Spinal cord (tissue), 10 donors: ENCODE data around the gene B3GNT9. TPM values are rescaled to one million over a fixed set of nuclear protein-coding genes. Genes with fewer than 3 reads are reported as not detected.
A peak's percentile ranks its signal among the peaks of the same experiment; 100 is the strongest.

Source experiments
- DNase-seq, 6 donors: peaks; one replicate each; pipeline versions ENCODE4 v3.0.0 to v3.0.0-alpha.2; 2013 to 2015; ENCODE audit warnings: low spot score in 6 of 6, low read depth in 4 of 6
- H3K27ac ChIP-seq: one replicate; pipeline ENCODE4 v1.5.1; 2013; ENCODE audit warnings: low read depth, low read length, control low read depth
- H3K27me3 ChIP-seq: one replicate; pipeline ENCODE4 v1.6.1; 2013; ENCODE audit warnings: low read length; ENCODE audit not compliant: control insufficient read depth, insufficient read depth
- H3K36me3 ChIP-seq: one replicate; pipeline ENCODE4 v1.6.1; 2013; ENCODE audit warnings: low read length; ENCODE audit not compliant: control insufficient read depth, insufficient read depth
- H3K4me1 ChIP-seq: one replicate; pipeline ENCODE4 v1.6.1; 2013; ENCODE audit warnings: low read length; ENCODE audit not compliant: control insufficient read depth, insufficient read depth
- H3K4me3 ChIP-seq: one replicate; pipeline ENCODE4 v1.5.1; 2013; ENCODE audit warnings: low read depth, low read length, control low read depth
- H3K9me3 ChIP-seq: one replicate; pipeline ENCODE4 v1.6.1; 2013; ENCODE audit warnings: low read length; ENCODE audit not compliant: control insufficient read depth, insufficient read depth
- WGBS: methylation state at CpG from one replicate; pipeline ENCODE4 v1.1.5; 2013; ENCODE audit warnings: missing lambda C conversion rate; ENCODE audit not compliant: insufficient coverage; 5-methylcytosine and 5-hydroxymethylcytosine counted together
- polyA plus RNA-seq, 2 donors: library from polyadenylated mRNA; unstranded; fragments of 120-200 nt; gene quantifications; one replicate each; pipeline ENCODE4 v1.2.1, GENCODE V29; 2013; ENCODE audit not compliant: insufficient read length in 2 of 2
- total RNA-seq, 2 donors: library from RNA; depleted of rRNA in 1 of 2; stranded (reverse); fragments of 120-200 nt in 1 of 2; fragments of >200 nt in 1 of 2; gene quantifications; one replicate each; pipeline versions ENCODE4 v1.2.3 to v1.2.4, GENCODE V29; 2013 to 2014
- donor health status: healthy.

The B3GNT9 gene
- total and polyA plus RNA-seq, 4 donors = 6.2 to 34.9 (median 11.0) TPM

DNA sequence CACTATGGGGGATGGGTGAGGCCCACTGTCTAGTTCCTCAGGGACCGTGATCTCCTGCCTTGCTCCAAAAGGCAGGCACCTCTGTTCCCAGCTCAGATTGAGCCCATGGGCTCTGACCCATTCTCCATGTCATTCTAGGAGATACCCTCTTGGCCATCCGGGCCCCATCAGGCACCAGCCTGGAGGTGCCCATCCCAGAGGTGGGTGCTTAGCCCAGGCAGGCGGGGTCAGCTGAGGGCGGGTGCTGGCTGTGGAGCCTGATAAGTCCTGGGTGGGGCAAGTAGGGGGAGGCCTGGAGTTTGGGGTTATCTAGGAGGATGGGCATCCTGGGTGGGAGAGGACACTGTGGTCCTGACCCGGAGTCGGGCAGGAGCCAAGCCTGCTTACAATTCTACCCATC lies 43.5 kb upstream of the B3GNT9 start:
- 90% methylated on average over 2 of the region's 6 CpGs for WGBS
- Histone ChIP-seq H3K27me3 (no peaks in the 10 kb centered on the region), H3K4me1 (peaks cover 30% of the 10 kb centered on the region), H3K27ac (no peak overlapping the region), H3K9me3 (no peaks in the 10 kb centered on the region), H3K36me3 (peaks cover 61% of the 10 kb centered on the region), H3K4me3 (no peak overlapping the region)
- DNase-seq = no peak

DNA sequence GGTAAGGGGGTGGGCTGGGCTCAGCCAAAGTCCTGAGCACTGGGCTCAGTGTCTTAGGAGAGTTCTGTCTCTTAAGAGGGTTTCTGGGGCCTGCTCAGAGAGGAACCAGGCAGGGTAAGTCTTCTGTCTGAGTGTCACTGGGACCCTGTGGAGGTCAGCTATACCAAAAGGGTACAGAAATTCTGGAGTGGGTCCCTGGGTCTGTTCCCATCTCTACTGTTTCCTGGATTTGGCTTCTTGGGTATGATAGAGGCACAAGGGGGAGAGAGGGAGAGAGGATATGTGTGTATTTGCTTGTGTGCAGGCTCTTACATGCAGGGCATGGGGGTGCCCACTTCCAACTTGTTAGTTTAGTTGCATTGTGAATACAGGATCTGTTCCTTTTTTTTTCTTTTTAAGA lies 42.7 kb upstream of the B3GNT9 start:
- Histone ChIP-seq H3K4me1 (peaks cover 29% of the 10 kb centered on the region), H3K36me3 (peaks cover 61% of the 10 kb centered on the region), H3K27ac (no peak overlapping the region), H3K4me3 (no peak overlapping the region), H3K9me3 (no peaks in the 10 kb centered on the region), H3K27me3 (no peaks in the 10 kb centered on the region)
- DNase-seq = no peak

- no peak for DNase-seq
- Histone ChIP-seq H3K9me3 (no peaks in the 10 kb centered on the region), H3K27me3 (no peaks in the 10 kb centered on the region), H3K4me1 (peaks cover 24% of the 10 kb centered on the region), H3K4me3 (peak overlapping the region; percentile 91), H3K27ac (no peak overlapping the region), H3K36me3 (peaks cover 56% of the 10 kb centered on the region)
- 44% methylated on average over 15 of the region's 17 CpGs for WGBS
Measured at GRCh38 chr16:67192781-67193361, 42.1 kb upstream of the B3GNT9 start.

GRCh38 chr16:67191995-67192681 lies 41.3 kb upstream of the B3GNT9 start, which contains the start of gene E2F4:
E2F4 (plus strand) TSS chr16:67192155; CDS start chr16:67192228, 73 bp downstream.
- under 1% methylated on average over 54 of the region's 54 CpGs for WGBS
- Histone ChIP-seq H3K27me3 (no peaks in the 10 kb centered on the region), H3K4me1 (peaks cover 28% of the 10 kb centered on the region), H3K36me3 (peaks cover 52% of the 10 kb centered on the region), H3K27ac (no peak within 1 kb of the TSS), H3K9me3 (no peaks in the 10 kb centered on the region), H3K4me3 (peak within 1 kb of the TSS; percentile 91)
- peak in 5 of 6 donors; percentile 73 to 96 (median 84) for DNase-seq

DNA sequence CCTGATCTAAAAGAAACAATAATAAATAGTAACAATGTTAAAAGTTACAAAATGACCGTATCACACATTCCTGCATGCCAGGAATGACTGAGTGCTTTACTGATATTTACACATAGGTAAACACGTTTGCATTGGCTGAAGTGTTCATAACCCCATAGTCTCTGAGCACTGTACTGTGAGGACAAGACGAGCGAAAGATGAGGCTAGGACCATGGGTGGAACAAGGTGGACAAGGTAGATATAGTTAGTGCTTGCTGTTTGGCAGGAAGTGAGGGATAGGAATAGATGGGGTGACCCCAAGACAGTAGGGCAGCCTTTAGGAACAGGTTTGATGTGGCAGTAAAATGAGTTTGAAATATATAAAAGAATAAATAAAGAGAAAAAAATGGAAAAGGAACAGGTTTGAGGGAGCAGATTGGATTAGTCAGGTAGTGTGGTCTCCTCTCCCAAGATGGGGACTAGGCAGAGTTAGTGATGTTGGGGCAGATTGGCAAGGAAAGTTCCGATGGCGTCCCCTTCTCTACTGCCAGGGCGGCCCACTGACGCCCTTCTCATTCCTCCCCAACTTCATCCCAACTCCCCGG lies 40.7 kb upstream of the B3GNT9 start:
- H3K27ac ChIP-seq = no peak overlapping the region
- peaks cover 35% of the 10 kb centered on the region for H3K4me1 ChIP-seq
- 29% methylated on average over 5 of the region's 9 CpGs for WGBS
- DNase-seq = no peak
- H3K36me3 ChIP-seq = peaks cover 49% of the 10 kb centered on the region
- H3K9me3 ChIP-seq = no peaks in the 10 kb centered on the region
- peak overlapping the region; percentile 20 for H3K4me3 ChIP-seq
- H3K27me3 ChIP-seq = no peaks in the 10 kb centered on the region

- no peaks in the 10 kb centered on the region for H3K9me3 ChIP-seq
- peaks cover 38% of the 10 kb centered on the region for H3K4me1 ChIP-seq
- no peak overlapping the region for H3K27ac ChIP-seq
- H3K4me3 ChIP-seq = no peak overlapping the region
- peaks cover 41% of the 10 kb centered on the region for H3K36me3 ChIP-seq
- DNase-seq = no peak
- H3K27me3 ChIP-seq = no peaks in the 10 kb centered on the region
- 85% methylated on average over 6 of the region's 13 CpGs for WGBS
Measured at GRCh38 chr16:67190448-67191399, 39.9 kb upstream of the B3GNT9 start.

- Histone ChIP-seq H3K4me3 (no peak within 1 kb of the TSS), H3K27me3 (no peaks in the 10 kb centered on the region), H3K27ac (no peak within 1 kb of the TSS), H3K9me3 (no peaks in the 10 kb centered on the region), H3K4me1 (peaks cover 44% of the 10 kb centered on the region), H3K36me3 (peaks cover 35% of the 10 kb centered on the region)
- no peak for DNase-seq
- 35% methylated on average over 3 of the region's 6 CpGs for WGBS
Measured at GRCh38 chr16:67190041-67190440, 39.2 kb upstream of the B3GNT9 start, which contains the start of gene EXOC3L1. EXOC3L1 (minus strand) TSS chr16:67190136; CDS start chr16:67189676, 460 bp downstream.

GRCh38 chr16:67188798-67189197 lies 38.0 kb upstream of the B3GNT9 start:
- DNase-seq = no peak
- no peak overlapping the region for H3K27ac ChIP-seq
- H3K9me3 ChIP-seq = no peaks in the 10 kb centered on the region
- peaks cover 22% of the 10 kb centered on the region for H3K36me3 ChIP-seq
- WGBS = 89% methylated on average over 12 of the region's 15 CpGs
- no peak overlapping the region for H3K4me3 ChIP-seq
- no peaks in the 10 kb centered on the region for H3K27me3 ChIP-seq
- peaks cover 55% of the 10 kb centered on the region for H3K4me1 ChIP-seq

GRCh38 chr16:67188323-67188722 lies 37.5 kb upstream of the B3GNT9 start:
- Histone ChIP-seq H3K27me3 (no peaks in the 10 kb centered on the region), H3K36me3 (peaks cover 18% of the 10 kb centered on the region), H3K9me3 (no peaks in the 10 kb centered on the region), H3K27ac (no peak overlapping the region), H3K4me1 (peaks cover 52% of the 10 kb centered on the region), H3K4me3 (no peak overlapping the region)
- 78% methylated on average over 4 of the region's 4 CpGs for WGBS
- no peak for DNase-seq
